Liver (tissue), 9 donors: ENCODE measurements around the gene SERINC5. TPM values are rescaled to one million over a fixed set of nuclear protein-coding genes. Genes with fewer than 3 reads are reported as not detected.
A peak's percentile ranks its signal among the peaks of the same experiment; 100 is the strongest.

Experiments
- DNase-seq: peaks from one replicate; pipeline ENCODE4 v3.0.0-alpha.2; 2017; ENCODE audit warnings: low spot score
- H3K27ac ChIP-seq, 2 donors: one replicate each; pipeline ENCODE4 v1.7.0; 2013; ENCODE audit warnings: inconsistent platforms in 2 of 2, low read length in 2 of 2, control low read depth in 1 of 2, low read depth in 1 of 2, mild to moderate bottlenecking in 1 of 2
- H3K27me3 ChIP-seq, 4 donors: one replicate each; pipeline versions ENCODE4 v1.6.1 to v1.7.0; 2013; ENCODE audit warnings: low read length in 3 of 4, inconsistent platforms in 1 of 4, mild to moderate bottlenecking in 1 of 4, moderate library complexity in 1 of 4; ENCODE audit not compliant: control insufficient read depth in 4 of 4, insufficient read depth in 4 of 4
- H3K36me3 ChIP-seq, 4 donors: one replicate each; pipeline versions ENCODE4 v1.6.1 to v1.7.0; 2013; ENCODE audit warnings: low read length in 3 of 4, mild to moderate bottlenecking in 3 of 4, low read depth in 1 of 4, moderate library complexity in 1 of 4; ENCODE audit not compliant: control insufficient read depth in 4 of 4, insufficient read depth in 3 of 4
- H3K4me1 ChIP-seq, 4 donors: one replicate each; pipeline versions ENCODE4 v1.6.1 to v1.7.0; 2013; ENCODE audit warnings: low read length in 3 of 4, mild to moderate bottlenecking in 3 of 4, moderate library complexity in 1 of 4; ENCODE audit not compliant: control insufficient read depth in 4 of 4, insufficient read depth in 4 of 4
- H3K4me3 ChIP-seq, 3 donors: one replicate each; pipeline versions ENCODE4 v1.6.1 to v1.7.0; 2013; ENCODE audit warnings: low read length in 3 of 3, control low read depth in 1 of 3, low read depth in 1 of 3, mild to moderate bottlenecking in 1 of 3
- H3K9ac ChIP-seq, 2 donors: one replicate each; pipeline ENCODE4 v1.7.0; 2013; ENCODE audit warnings: low read length in 2 of 2, mild to moderate bottlenecking in 2 of 2, moderate library complexity in 2 of 2, control low read depth in 1 of 2, low read depth in 1 of 2
- H3K9me3 ChIP-seq, 4 donors: one replicate each; pipeline versions ENCODE4 v1.6.1 to v1.7.0; 2013; ENCODE audit warnings: low read length in 3 of 4; ENCODE audit not compliant: control insufficient read depth in 4 of 4
- ATF3 ChIP-seq: IDR thresholded peaks from 2 replicates; pipeline ENCODE4 v1.6.1; 2016; ENCODE audit warnings: antibody characterized with exemption
- CTCF ChIP-seq: fragments of 150-350 bp; IDR thresholded peaks from 2 replicates; pipeline ENCODE4 v1.5.1; 2017; ENCODE audit warnings: improper control_type of control experiment, low read depth, low read length; ENCODE audit not compliant: missing input control
- EGR1 ChIP-seq, 2 donors: IDR thresholded peaks; 2 replicates each; pipeline ENCODE4 v1.6.1; 2016 to 2018; ENCODE audit warnings: antibody characterized with exemption in 2 of 2, low read depth in 2 of 2
- FOXA1 ChIP-seq: IDR thresholded peaks from 2 replicates; pipeline ENCODE4 v1.6.1; 2016; ENCODE audit warnings: antibody characterized with exemption
- FOXA2 ChIP-seq: IDR thresholded peaks from 2 replicates; pipeline ENCODE4 v1.6.1; 2016; ENCODE audit warnings: antibody characterized with exemption
- GABPA ChIP-seq, 2 donors: IDR thresholded peaks in 1 of 2; conservative IDR thresholded peaks in 1 of 2; 2 replicates each; pipeline ENCODE4 v1.6.1; 2016; ENCODE audit warnings: antibody characterized with exemption in 2 of 2, mild to moderate bottlenecking in 1 of 2, moderate library complexity in 1 of 2
- HNF4A ChIP-seq, 2 donors: conservative IDR thresholded peaks; 2 replicates each; pipeline ENCODE4 v1.6.1; 2016; ENCODE audit warnings: antibody characterized with exemption in 2 of 2, mild to moderate bottlenecking in 2 of 2
- HNF4G ChIP-seq: IDR thresholded peaks from 2 replicates; pipeline ENCODE4 v1.6.1; 2016; ENCODE audit warnings: antibody characterized with exemption
- JUND ChIP-seq, 2 donors: IDR thresholded peaks; 2 replicates each; pipeline ENCODE4 v1.6.1; 2016; ENCODE audit warnings: antibody characterized with exemption in 2 of 2
- MAX ChIP-seq: IDR thresholded peaks from 2 replicates; pipeline ENCODE4 v1.6.1; 2016; ENCODE audit warnings: antibody characterized with exemption
- NR2F2 ChIP-seq: IDR thresholded peaks from 2 replicates; pipeline ENCODE4 v1.6.1; 2016; ENCODE audit warnings: antibody characterized with exemption
- RAD21 ChIP-seq, 2 donors: IDR thresholded peaks; 2 replicates each; pipeline ENCODE4 v1.6.1; 2016; ENCODE audit warnings: antibody characterized with exemption in 2 of 2, mild to moderate bottlenecking in 2 of 2
- REST ChIP-seq: IDR thresholded peaks from 2 replicates; pipeline ENCODE4 v1.6.1; 2016; ENCODE audit warnings: antibody characterized with exemption, mild to moderate bottlenecking
- RXRA ChIP-seq, 2 donors: IDR thresholded peaks; 2 replicates each; pipeline ENCODE4 v1.6.1; 2017 to 2018; ENCODE audit warnings: antibody characterized with exemption in 2 of 2, mild to moderate bottlenecking in 1 of 2
- SP1 ChIP-seq: IDR thresholded peaks from 2 replicates; pipeline ENCODE4 v1.6.1; 2018; ENCODE audit warnings: antibody characterized with exemption, mild to moderate bottlenecking
- TAF1 ChIP-seq: conservative IDR thresholded peaks from 2 replicates; pipeline ENCODE4 v1.6.1; 2016; ENCODE audit warnings: antibody characterized with exemption, mild to moderate bottlenecking
- YY1 ChIP-seq: IDR thresholded peaks from 2 replicates; pipeline ENCODE4 v1.6.1; 2016; ENCODE audit warnings: antibody characterized with exemption, mild to moderate bottlenecking
- ZBTB33 ChIP-seq: IDR thresholded peaks from 2 replicates; pipeline ENCODE4 v1.6.1; 2016; ENCODE audit warnings: antibody characterized with exemption
- whole genome bisulfite sequencing: extraction: QIAGEN DNeasy Blood & Tissue Kit; methylation state at CpG from one replicate; pipeline ENCODE4 v1.1.7; 2013; 5-methylcytosine and 5-hydroxymethylcytosine counted together
- polyA plus RNA-seq, 2 donors: library from polyadenylated mRNA; stranded (reverse) in 1 of 2; unstranded in 1 of 2; fragments of 200-250 nt in 1 of 2; fragments of >200 nt in 1 of 2; fragmentation: Nextera tagmentation in 1 of 2; extraction: Ambion mirVana in 1 of 2; gene quantifications; one replicate each; pipeline versions ENCODE4 v1.2.1 to v1.2.3, GENCODE V29; 2013 to 2015
- total RNA-seq, 2 donors: library from RNA; depleted of rRNA; stranded (reverse); fragments of >200 nt; gene quantifications; one replicate each; pipeline ENCODE4 v1.2.3, GENCODE V29; 2014
- donor health status: healthy.
- donor health status: healthy.
- donor health status: healthy.
- donor health status: healthy.
- donor health status: healthy.

The SERINC5 gene
- total and polyA plus RNA-seq, 4 donors = 22.2 to 82.3 (median 32.0) TPM

GRCh38 chr5:80182809-80183580, 72.9 kb downstream of the SERINC5 start:
- H3K9ac ChIP-seq = peak overlapping the region in 1 of 2 donors; percentile 3
- peaks cover 0 to 3% (median 0%) of the 10 kb centered on the region in 4 donors for H3K36me3 ChIP-seq
- H3K27me3 ChIP-seq = no peaks in the 10 kb centered on the region
- TF ChIP-seq NR2F2 (no peak), FOXA2 (no peak), GABPA (IDR thresholded peaks at IDR 0.05 in 1 of 2, conservative IDR thresholded peaks at IDR 0.05 in 1 of 2) (no peak), RAD21 (IDR thresholded peaks at IDR 0.05) (no peak), CTCF (no peak), ZBTB33 (no peak), REST (no peak), EGR1 (IDR thresholded peaks at IDR 0.05; ENCODE audit: low read depth in 2 of 2) (no peak), HNF4G (no peak), JUND (IDR thresholded peaks at IDR 0.05) (no peak), SP1 (no peak), YY1 (no peak), FOXA1 (no peak), TAF1 (no peak), MAX (no peak), ATF3 (no peak), RXRA (IDR thresholded peaks at IDR 0.05) (no peak), HNF4A (conservative IDR thresholded peaks at IDR 0.05) (no peak)
- 67% methylated on average over 7 of the region's 7 CpGs for WGBS
- peaks cover 15 to 55% (median 38%) of the 10 kb centered on the region in 4 donors for H3K4me1 ChIP-seq
- DNase-seq = no peak
- H3K9me3 ChIP-seq = no peaks in the 10 kb centered on the region
- H3K27ac ChIP-seq = peak overlapping the region; percentile 0 to 37
- H3K4me3 ChIP-seq = no peak overlapping the region
